ENCODE data around the gene OR6C68. TPM values are rescaled to one million over a fixed set of nuclear protein-coding genes. Genes with fewer than 3 reads are reported as not detected.

OR6C68 gene
- total and polyA plus RNA-seq, 4 donors, result not detected

Other genes with a start within 250 kb of the OR6C68 start
- not detected for gene OR6C74, start 247.8 kb upstream of the OR6C68 start, total RNA-seq
- not detected for gene OR6C74, start 247.8 kb upstream of the OR6C68 start, polyA plus RNA-seq
- gene OR6C6, start 195.8 kb upstream of the OR6C68 start, total RNA-seq, result not detected
- gene OR6C6, start 195.8 kb upstream of the OR6C68 start, polyA plus RNA-seq, result not detected
- gene OR6C1, start 178.0 kb upstream of the OR6C68 start, total RNA-seq, result not detected
- not detected for gene OR6C1, start 178.0 kb upstream of the OR6C68 start, polyA plus RNA-seq
- not detected for gene OR6C3, start 161.6 kb upstream of the OR6C68 start, total RNA-seq
- not detected for gene OR6C3, start 161.6 kb upstream of the OR6C68 start, polyA plus RNA-seq
- not detected for gene OR6C75, start 129.4 kb upstream of the OR6C68 start, total RNA-seq
- gene OR6C75, start 129.4 kb upstream of the OR6C68 start, polyA plus RNA-seq, result not detected
- gene OR6C65, start 91.8 kb upstream of the OR6C68 start, total RNA-seq, result not detected
- not detected for gene OR6C65, start 91.8 kb upstream of the OR6C68 start, polyA plus RNA-seq
- gene OR6C76, start 66.1 kb upstream of the OR6C68 start, total RNA-seq, result not detected
- not detected for gene OR6C76, start 66.1 kb upstream of the OR6C68 start, polyA plus RNA-seq
- not detected for gene OR6C2, start 48.3 kb upstream of the OR6C68 start, total RNA-seq
- not detected for gene OR6C2, start 48.3 kb upstream of the OR6C68 start, polyA plus RNA-seq
- not detected for gene OR6C70, start 22.2 kb upstream of the OR6C68 start, total RNA-seq
- gene OR6C70, start 22.2 kb upstream of the OR6C68 start, polyA plus RNA-seq, result not detected
- gene OR6C4, start 57.2 kb downstream of the OR6C68 start, total RNA-seq, result not detected
- not detected for gene OR6C4, start 57.2 kb downstream of the OR6C68 start, polyA plus RNA-seq
- not detected for gene OR2AP1, start 80.1 kb downstream of the OR6C68 start, total RNA-seq
- not detected for gene OR2AP1, start 80.1 kb downstream of the OR6C68 start, polyA plus RNA-seq
- not detected for gene OR10P1, start 144.5 kb downstream of the OR6C68 start, total RNA-seq
- gene OR10P1, start 144.5 kb downstream of the OR6C68 start, polyA plus RNA-seq, result not detected
- gene ITGA7, start 215.5 kb downstream of the OR6C68 start, total RNA-seq, result 100 to 1,000 TPM; 463 to 747 TPM
- 100 to 1,000 TPM in 1 of 2 donors, 10 to 100 TPM in 1; 76.1 to 633 TPM for gene ITGA7, start 215.5 kb downstream of the OR6C68 start, polyA plus RNA-seq
- 100 to 1,000 TPM in 1 of 2 donors, 10 to 100 TPM in 1; 87.3 to 115 TPM for gene BLOC1S1, start 223.7 kb downstream of the OR6C68 start, total RNA-seq
- gene BLOC1S1, start 223.7 kb downstream of the OR6C68 start, polyA plus RNA-seq, result 100 to 1,000 TPM; 248 to 351 TPM
- 10 to 100 TPM; 21.9 to 51.1 TPM for gene RDH5, start 228.0 kb downstream of the OR6C68 start, total RNA-seq
- gene RDH5, start 228.0 kb downstream of the OR6C68 start, polyA plus RNA-seq, result 10 to 100 TPM; 16.7 to 49.4 TPM
- gene CD63, start 236.6 kb downstream of the OR6C68 start, total RNA-seq, result 1,000 to 10,000 TPM; 1,107 to 1,135 TPM
- 1,000 to 10,000 TPM; 1,323 to 1,532 TPM for gene CD63, start 236.6 kb downstream of the OR6C68 start, polyA plus RNA-seq

Data from aorta (tissue), 4 donors.